DND-41 (cell line): ENCODE data around the gene CLK3.

ENCODE experiments used
- ATAC-seq: fragments of 200-7000 bp; cut with Tn5 transposase; 3 replicates; pipeline ENCODE4 v1.9.1; 2021; ENCODE audit warnings: low read depth; ENCODE audit not compliant: insufficient read depth
- DNase-seq: peaks from one replicate; pipeline ENCODE4 v3.0.0-alpha.2; 2020
- H2AFZ ChIP-seq: 2 replicates; pipeline ENCODE4 v1.6.0; 2012; ENCODE audit warnings: low read depth, low read length
- H3K27ac ChIP-seq: 2 replicates; pipeline ENCODE4 v1.5.1; 2012; ENCODE audit warnings: low read length, inconsistent platforms
- H3K27me3 ChIP-seq: fragments of 200-600 bp; sonication (generic); 2 replicates; pipeline ENCODE4 v1.6.0; 2012; ENCODE audit warnings: low read length, mild to moderate bottlenecking, inconsistent platforms; ENCODE audit not compliant: insufficient read depth, poor library complexity
- H3K36me3 ChIP-seq: 2 replicates; pipeline ENCODE4 v1.5.1; 2012; ENCODE audit warnings: low read length, inconsistent platforms; ENCODE audit not compliant: insufficient read depth
- H3K4me1 ChIP-seq: 2 replicates; pipeline ENCODE4 v1.5.1; 2012; ENCODE audit warnings: mild to moderate bottlenecking, low read length; ENCODE audit not compliant: insufficient read depth
- H3K4me2 ChIP-seq: 2 replicates; pipeline ENCODE4 v1.6.0; 2012; ENCODE audit warnings: mild to moderate bottlenecking, moderate library complexity, low read length, inconsistent platforms; ENCODE audit not compliant: insufficient read depth
- H3K4me3 ChIP-seq, 2 experiments: fragments of 200-600 bp in 1 of 2; shearing (Covaris generic) in 1 of 2; 2 replicates each; pipeline ENCODE4 v1.5.1; 2012 to 2016; ENCODE audit warnings: inconsistent platforms in 2 of 2, low read length in 2 of 2, mild to moderate bottlenecking in 2 of 2, low read depth in 1 of 2, moderate library complexity in 1 of 2
- H3K79me2 ChIP-seq: 2 replicates; pipeline ENCODE4 v1.6.0; 2012; ENCODE audit warnings: low read length, inconsistent platforms; ENCODE audit not compliant: insufficient read depth
- H3K9ac ChIP-seq: 2 replicates; pipeline ENCODE4 v1.6.0; 2012; ENCODE audit warnings: low read depth, mild to moderate bottlenecking, inconsistent platforms, low read length, moderate library complexity
- H3K9me3 ChIP-seq: 2 replicates; pipeline ENCODE4 v1.5.1; 2012; ENCODE audit warnings: low read length, moderate library complexity, mild to moderate bottlenecking, inconsistent platforms; ENCODE audit not compliant: insufficient read depth, severe bottlenecking
- H4K20me1 ChIP-seq: 2 replicates; pipeline ENCODE4 v1.6.0; 2012; ENCODE audit warnings: low read length; ENCODE audit not compliant: insufficient read depth
- EZH2 ChIP-seq: IDR thresholded peaks from 3 replicates; pipeline ENCODE4 v1.6.1; 2012; ENCODE audit warnings: borderline replicate concordance, low read depth, mild to moderate bottlenecking, moderate library complexity, low read length, inconsistent platforms; ENCODE audit not compliant: severe bottlenecking
- TF ChIP-seq, protein P1 (sequence below): IDR thresholded peaks from 2 replicates; pipeline ENCODE4 v1.5.1; 2012; ENCODE audit warnings: borderline replicate concordance, low read length, moderate library complexity, mild to moderate bottlenecking; ENCODE audit not compliant: poor library complexity, severe bottlenecking; ENCODE audit errors: extremely low read depth

Gene CLK3

DNA sequence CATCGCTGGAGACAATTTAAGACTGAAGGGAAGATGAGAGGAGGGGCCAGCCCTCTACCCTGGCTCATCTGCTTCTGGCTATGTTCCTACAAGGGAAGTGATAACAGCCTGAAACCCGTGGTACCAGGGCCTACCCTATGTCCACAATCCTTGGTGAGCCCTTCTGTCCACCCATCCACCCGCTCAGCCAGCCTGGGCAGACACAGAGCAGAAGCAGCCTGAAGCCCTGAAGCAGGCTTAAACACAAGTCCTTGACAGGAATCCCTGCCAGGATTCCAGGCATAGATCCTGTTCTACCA is 15.4 kb downstream of the CLK3 start:
- H4K20me1 ChIP-seq: peaks cover 54% of the 10 kb centered on the region
- H3K4me3 ChIP-seq: no peak overlapping the region
- no peak overlapping the region for H2AFZ ChIP-seq
- no peaks in the 10 kb centered on the region for H3K27me3 ChIP-seq
- ATAC-seq (no peak), DNase-seq (no peak)
- H3K9me3 ChIP-seq: no peaks in the 10 kb centered on the region
- peaks cover 97% of the 10 kb centered on the region for H3K36me3 ChIP-seq
- no peaks in the 10 kb centered on the region for H3K79me2 ChIP-seq
- no peak for TF ChIP-seq EZH2
- TF ChIP-seq, protein P1, sequence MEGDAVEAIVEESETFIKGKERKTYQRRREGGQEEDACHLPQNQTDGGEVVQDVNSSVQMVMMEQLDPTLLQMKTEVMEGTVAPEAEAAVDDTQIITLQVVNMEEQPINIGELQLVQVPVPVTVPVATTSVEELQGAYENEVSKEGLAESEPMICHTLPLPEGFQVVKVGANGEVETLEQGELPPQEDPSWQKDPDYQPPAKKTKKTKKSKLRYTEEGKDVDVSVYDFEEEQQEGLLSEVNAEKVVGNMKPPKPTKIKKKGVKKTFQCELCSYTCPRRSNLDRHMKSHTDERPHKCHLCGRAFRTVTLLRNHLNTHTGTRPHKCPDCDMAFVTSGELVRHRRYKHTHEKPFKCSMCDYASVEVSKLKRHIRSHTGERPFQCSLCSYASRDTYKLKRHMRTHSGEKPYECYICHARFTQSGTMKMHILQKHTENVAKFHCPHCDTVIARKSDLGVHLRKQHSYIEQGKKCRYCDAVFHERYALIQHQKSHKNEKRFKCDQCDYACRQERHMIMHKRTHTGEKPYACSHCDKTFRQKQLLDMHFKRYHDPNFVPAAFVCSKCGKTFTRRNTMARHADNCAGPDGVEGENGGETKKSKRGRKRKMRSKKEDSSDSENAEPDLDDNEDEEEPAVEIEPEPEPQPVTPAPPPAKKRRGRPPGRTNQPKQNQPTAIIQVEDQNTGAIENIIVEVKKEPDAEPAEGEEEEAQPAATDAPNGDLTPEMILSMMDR: no peak
- H3K9ac ChIP-seq: no peak overlapping the region
- H3K27ac ChIP-seq: no peak overlapping the region
- no peak overlapping the region for H3K4me2 ChIP-seq
- no peaks in the 10 kb centered on the region for H3K4me1 ChIP-seq

DNA sequence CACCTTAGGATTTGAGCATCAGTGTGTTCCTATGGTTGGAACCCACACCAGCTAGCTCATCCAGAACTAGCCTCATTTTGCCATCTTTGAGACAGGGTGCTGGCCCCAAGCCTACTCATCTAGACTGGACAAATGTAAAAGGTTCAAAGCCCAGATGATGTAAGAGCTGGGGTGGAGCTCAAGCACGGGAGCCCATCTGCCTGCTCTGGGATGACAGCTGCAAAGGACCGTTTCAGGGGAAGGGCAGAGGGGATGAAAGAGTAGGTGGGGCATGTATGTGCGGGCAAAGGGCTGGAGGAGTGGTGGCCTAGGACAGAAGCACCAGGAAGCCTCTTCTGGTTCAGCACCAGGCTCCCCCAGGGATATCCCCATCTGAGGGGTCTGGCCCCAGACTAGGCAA is 15.8 kb downstream of the CLK3 start:
- ATAC-seq (no peak), DNase-seq (no peak)
- H3K36me3 ChIP-seq: peaks cover 97% of the 10 kb centered on the region
- peaks cover 52% of the 10 kb centered on the region for H4K20me1 ChIP-seq
- H3K9ac ChIP-seq: no peak overlapping the region
- H3K27ac ChIP-seq: no peak overlapping the region
- H3K9me3 ChIP-seq: no peaks in the 10 kb centered on the region
- no peak overlapping the region for H3K4me2 ChIP-seq
- H3K27me3 ChIP-seq: no peaks in the 10 kb centered on the region
- no peak for TF ChIP-seq EZH2
- TF ChIP-seq, protein P1: no peak
- H3K4me3 ChIP-seq: no peak overlapping the region
- no peak overlapping the region for H2AFZ ChIP-seq
- no peaks in the 10 kb centered on the region for H3K79me2 ChIP-seq
- no peaks in the 10 kb centered on the region for H3K4me1 ChIP-seq

DNA sequence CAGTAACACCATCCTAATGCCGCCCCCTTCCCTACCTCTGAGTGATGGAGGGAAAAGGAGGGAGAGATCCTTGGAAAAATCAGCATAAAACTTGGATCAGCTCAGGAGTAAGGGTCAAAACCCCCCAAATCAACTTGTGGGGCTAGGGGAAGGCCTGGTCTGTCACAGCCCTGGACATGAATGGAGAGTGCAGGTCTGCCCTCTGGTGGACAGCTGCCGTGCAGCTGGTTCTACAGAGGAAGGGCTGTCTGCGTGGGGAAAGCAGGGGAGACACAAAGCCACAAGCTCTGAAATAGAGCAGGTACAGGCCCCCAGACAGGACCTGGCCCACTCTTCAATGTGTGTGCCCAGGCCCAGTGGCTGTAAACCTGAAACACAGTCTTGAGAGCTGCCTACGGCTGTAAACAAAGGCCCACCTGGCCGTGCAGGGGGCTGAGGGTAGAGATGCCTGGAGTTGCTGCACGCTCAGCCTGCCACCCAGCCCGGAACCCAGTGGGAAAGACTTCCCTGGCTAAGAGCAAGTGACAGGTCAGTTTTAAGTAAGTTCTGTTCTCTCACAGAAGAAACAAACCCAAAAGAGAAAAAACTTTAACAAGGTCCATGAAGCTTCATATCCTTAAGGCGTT is 16.4 kb downstream of the CLK3 start:
- no peaks in the 10 kb centered on the region for H3K9me3 ChIP-seq
- no peaks in the 10 kb centered on the region for H3K27me3 ChIP-seq
- ATAC-seq: peak; percentile 67
- no peaks in the 10 kb centered on the region for H3K79me2 ChIP-seq
- peak; percentile 58 for DNase-seq
- H3K4me3 ChIP-seq: no peak overlapping the region
- H3K4me1 ChIP-seq: no peaks in the 10 kb centered on the region
- H3K9ac ChIP-seq: no peak overlapping the region
- H3K36me3 ChIP-seq: peaks cover 97% of the 10 kb centered on the region
- TF ChIP-seq EZH2: no peak
- TF ChIP-seq, protein P1: peak; percentile 91
- H3K4me2 ChIP-seq: no peak overlapping the region
- H2AFZ ChIP-seq: no peak overlapping the region
- H3K27ac ChIP-seq: no peak overlapping the region
- H4K20me1 ChIP-seq: peaks cover 46% of the 10 kb centered on the region

DNA sequence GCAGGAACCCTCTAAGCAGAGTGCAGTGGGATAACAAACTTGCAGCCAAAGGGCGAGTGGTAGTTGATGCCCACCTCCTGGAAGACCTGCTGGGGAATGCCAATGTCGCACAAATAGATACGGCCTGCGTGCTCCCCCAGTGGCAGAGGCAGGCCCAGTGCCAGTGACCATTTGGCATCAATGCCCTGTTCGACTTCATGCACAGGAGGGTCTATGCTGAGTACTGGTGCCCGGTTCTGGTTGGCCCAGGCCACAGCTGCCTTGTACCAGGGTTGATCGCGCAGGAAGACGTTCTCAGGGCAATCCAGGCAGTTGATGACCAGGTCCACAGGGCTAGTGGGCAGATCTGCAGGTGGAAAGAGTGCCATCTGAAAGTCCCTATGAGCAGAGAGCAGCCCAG is 17.0 kb downstream of the CLK3 start:
- DNase-seq (no peak), ATAC-seq (no peak)
- Histone ChIP-seq H4K20me1 (peaks cover 41% of the 10 kb centered on the region), H3K4me1 (no peaks in the 10 kb centered on the region), H3K4me3 (no peak overlapping the region), H3K9me3 (no peaks in the 10 kb centered on the region), H3K4me2 (no peak overlapping the region), H3K36me3 (peaks cover 96% of the 10 kb centered on the region), H3K79me2 (no peaks in the 10 kb centered on the region), H3K27me3 (no peaks in the 10 kb centered on the region), H3K27ac (no peak overlapping the region), H3K9ac (no peak overlapping the region), H2AFZ (no peak overlapping the region)
- TF ChIP-seq EZH2: no peak
- TF ChIP-seq, protein P1: no peak
